Thymus (tissue), 11 donors: ENCODE data around the gene HECW1. TPM values are rescaled to one million over a fixed set of nuclear protein-coding genes. Genes with fewer than 3 reads are reported as not detected.

Experiments
- DNase-seq, 9 donors: peaks; one replicate each; pipeline ENCODE4 v3.0.0-alpha.2; 2013; ENCODE audit warnings: low spot score in 9 of 9, low read depth in 6 of 9, missing footprints in 1 of 9
- H3K27ac ChIP-seq, 2 donors: one replicate each; pipeline ENCODE4 v1.5.1; 2013; ENCODE audit warnings: control low read depth in 1 of 2, low read depth in 1 of 2, low read length in 1 of 2, mild to moderate bottlenecking in 1 of 2, moderate library complexity in 1 of 2
- H3K27me3 ChIP-seq, 2 donors: one replicate each; pipeline ENCODE4 v1.5.1; 2013; ENCODE audit warnings: low read length in 1 of 2; ENCODE audit not compliant: control insufficient read depth in 2 of 2, insufficient read depth in 1 of 2
- H3K36me3 ChIP-seq, 2 donors: one replicate each; pipeline ENCODE4 v1.5.1; 2013; ENCODE audit warnings: low read length in 1 of 2, mild to moderate bottlenecking in 1 of 2, moderate library complexity in 1 of 2; ENCODE audit not compliant: control insufficient read depth in 2 of 2, insufficient read depth in 2 of 2
- H3K4me1 ChIP-seq, 2 donors: one replicate each; pipeline ENCODE4 v1.5.1; 2013; ENCODE audit warnings: low read length in 2 of 2; ENCODE audit not compliant: control insufficient read depth in 2 of 2, insufficient read depth in 2 of 2
- H3K4me3 ChIP-seq, 2 donors: one replicate each; pipeline ENCODE4 v1.5.1; 2013; ENCODE audit warnings: low read length in 2 of 2, control low read depth in 1 of 2, mild to moderate bottlenecking in 1 of 2
- H3K9me3 ChIP-seq, 2 donors: one replicate each; pipeline ENCODE4 v1.5.1; 2013; ENCODE audit warnings: low read length in 1 of 2, mild to moderate bottlenecking in 1 of 2; ENCODE audit not compliant: control insufficient read depth in 2 of 2, insufficient read depth in 1 of 2
- WGBS: extraction: QIAGEN DNeasy Blood & Tissue Kit; methylation state at CpG from one replicate; pipeline ENCODE4 v1.1.7; 2013; 5-methylcytosine and 5-hydroxymethylcytosine counted together
- polyA plus RNA-seq: library from polyadenylated mRNA; stranded (reverse); fragments of 200-250 nt; gene quantifications from one replicate; pipeline ENCODE4 v1.2.3, GENCODE V29; 2013
- total RNA-seq: library from RNA; stranded (reverse); fragments of 120-200 nt; gene quantifications from one replicate; pipeline ENCODE4 v1.2.4, GENCODE V29; 2013
- donor health status: healthy.

Gene HECW1
- total and polyA plus RNA-seq, 2 donors, result 0.05 to 0.23 TPM

DNA sequence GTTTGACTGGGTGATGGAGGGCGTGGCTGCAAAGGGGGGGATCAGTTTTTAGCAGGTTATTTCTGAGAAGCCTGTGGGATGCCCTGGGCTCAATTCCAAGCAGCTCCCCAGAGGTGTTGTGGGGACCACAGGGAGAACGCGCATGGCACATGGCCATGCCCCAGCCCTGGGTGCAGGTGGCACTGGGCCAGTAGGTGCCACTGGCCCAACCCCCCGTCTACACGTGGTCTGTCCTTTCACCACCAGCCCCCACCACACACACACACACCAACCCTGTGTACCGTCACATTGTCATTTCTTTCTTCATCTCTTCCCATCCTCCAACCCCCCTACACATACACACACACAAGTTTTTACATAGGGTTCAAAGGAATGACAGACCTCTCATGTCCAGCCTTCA is 355.4 kb downstream of the HECW1 start:
- H3K36me3 ChIP-seq, result no peaks in the 10 kb centered on the region
- H3K9me3 ChIP-seq, result no peaks in the 10 kb centered on the region
- H3K27ac ChIP-seq, result no peak overlapping the region
- WGBS, result 95% methylated on average over 6 of the region's 6 CpGs
- DNase-seq, result no peak
- no peak overlapping the region for H3K4me3 ChIP-seq
- peaks cover 0 to 4% of the 10 kb centered on the region in 2 donors for H3K27me3 ChIP-seq
- no peaks in the 10 kb centered on the region for H3K4me1 ChIP-seq

DNA sequence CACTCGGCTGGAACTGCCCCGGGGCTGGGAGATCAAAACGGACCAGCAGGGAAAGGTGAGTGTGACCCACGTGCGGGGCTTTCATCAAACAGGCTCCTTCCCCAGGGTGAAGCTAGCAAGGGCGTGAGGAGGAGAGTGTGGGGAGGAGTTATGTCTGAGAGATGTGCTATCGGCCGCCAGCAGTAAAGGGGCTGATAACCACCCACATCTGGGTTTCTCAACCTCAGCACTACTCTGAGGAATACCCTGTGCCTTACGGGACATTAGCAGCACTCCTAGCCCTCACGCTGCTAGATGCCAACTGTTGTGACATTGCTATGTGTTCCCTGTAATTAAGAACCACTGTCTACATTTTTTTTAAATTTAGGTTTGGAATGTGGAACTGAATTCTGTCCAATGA is 356.6 kb downstream of the HECW1 start:
- Histone ChIP-seq H3K27ac (no peak overlapping the region), H3K36me3 (no peaks in the 10 kb centered on the region), H3K9me3 (no peaks in the 10 kb centered on the region), H3K4me3 (no peak overlapping the region), H3K4me1 (no peaks in the 10 kb centered on the region), H3K27me3 (no peaks in the 10 kb centered on the region)
- DNase-seq, result no peak
- 96% methylated on average over 10 of the region's 10 CpGs for WGBS

DNA sequence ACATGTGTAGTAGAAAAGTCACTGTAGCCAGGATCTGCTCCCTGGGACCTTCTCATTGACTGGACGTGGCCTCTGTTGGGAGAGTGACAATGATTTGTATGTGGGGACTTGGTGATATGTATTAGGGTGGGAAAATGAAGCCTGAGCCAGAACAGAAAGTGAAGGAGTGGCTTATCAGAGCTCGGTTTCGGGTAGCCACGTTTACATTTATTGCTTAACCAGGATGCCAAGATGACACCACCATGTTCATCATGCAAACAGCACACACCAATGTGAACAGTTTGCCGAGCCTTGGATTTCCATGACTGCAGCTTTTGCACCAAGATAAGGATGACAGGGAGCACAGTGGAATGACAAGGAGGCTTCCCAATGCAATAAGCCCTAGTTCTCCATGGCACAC is 357.7 kb downstream of the HECW1 start:
- no peaks in the 10 kb centered on the region for H3K9me3 ChIP-seq
- H3K27ac ChIP-seq, result no peak overlapping the region
- no peaks in the 10 kb centered on the region for H3K27me3 ChIP-seq
- no peaks in the 10 kb centered on the region for H3K36me3 ChIP-seq
- H3K4me1 ChIP-seq, result no peaks in the 10 kb centered on the region
- no peak overlapping the region for H3K4me3 ChIP-seq
- DNase-seq, result no peak
- 90% methylated on average over 5 of the region's 5 CpGs for WGBS

DNA sequence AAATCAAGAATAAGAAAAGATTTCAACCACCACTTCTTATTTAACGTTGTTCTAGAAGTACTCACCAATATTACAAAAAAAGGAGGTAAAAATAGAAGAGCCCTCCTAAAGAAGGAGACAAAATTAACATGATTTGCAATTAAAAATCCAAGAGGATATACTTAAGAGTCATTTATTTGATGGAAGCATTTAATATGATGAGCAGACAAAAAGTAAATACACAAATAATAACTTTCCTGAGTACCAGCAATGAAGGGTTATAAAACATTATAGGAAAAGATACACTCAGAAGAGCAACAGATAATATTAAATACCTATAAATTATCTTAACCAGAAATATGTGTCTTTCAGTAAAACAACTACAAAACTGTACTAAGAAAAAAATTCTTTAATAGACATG is 363.5 kb downstream of the HECW1 start:
- Histone ChIP-seq H3K27ac (no peak overlapping the region), H3K4me3 (no peak overlapping the region), H3K27me3 (no peaks in the 10 kb centered on the region), H3K36me3 (no peaks in the 10 kb centered on the region), H3K4me1 (no peaks in the 10 kb centered on the region), H3K9me3 (no peaks in the 10 kb centered on the region)
- DNase-seq, result no peak
- WGBS, result 95% methylated on average over 1 of the region's 1 CpG

DNA sequence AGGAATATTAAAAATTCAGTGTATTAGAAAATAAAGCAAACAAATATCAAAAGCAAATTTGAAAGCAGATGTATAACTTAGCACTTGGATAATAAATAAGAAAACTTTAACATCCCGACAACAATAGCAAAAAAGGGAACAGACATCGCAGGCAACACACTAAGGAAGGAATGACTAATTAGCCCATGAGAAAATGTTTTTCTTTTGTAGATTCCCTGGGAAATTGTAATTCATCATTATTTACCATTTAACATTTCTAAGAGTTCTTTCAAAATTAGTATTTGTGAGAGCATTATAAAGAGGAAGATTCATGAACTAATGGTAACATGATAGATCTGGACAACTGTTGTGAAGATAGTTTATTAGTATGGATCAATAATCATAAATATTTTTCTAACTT is 364.4 kb downstream of the HECW1 start:
- Histone ChIP-seq H3K27ac (no peak overlapping the region), H3K27me3 (no peaks in the 10 kb centered on the region), H3K4me1 (no peaks in the 10 kb centered on the region), H3K36me3 (no peaks in the 10 kb centered on the region), H3K9me3 (no peaks in the 10 kb centered on the region), H3K4me3 (no peak overlapping the region)
- DNase-seq, result no peak
- WGBS, result 92% methylated on average over 2 of the region's 2 CpGs

DNA sequence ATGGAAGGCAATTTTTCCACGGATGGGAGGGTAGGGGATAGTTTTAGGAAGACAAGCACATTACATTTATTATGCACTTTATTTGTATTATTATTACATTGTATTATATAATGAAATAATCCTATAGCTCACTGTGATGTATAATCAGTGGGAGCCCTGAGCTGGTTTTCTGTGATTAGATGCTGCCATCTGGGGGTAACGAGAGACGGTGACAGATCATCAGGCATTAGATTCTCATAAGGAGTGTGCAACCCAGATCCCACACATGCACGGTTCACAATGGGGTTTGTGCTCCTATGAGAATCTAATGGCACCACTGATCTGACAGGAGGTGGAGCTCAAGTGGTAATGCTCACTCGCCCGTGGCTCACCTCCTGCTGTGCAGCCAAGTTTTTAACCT is 366.6 kb downstream of the HECW1 start:
- H3K27me3 ChIP-seq, result no peaks in the 10 kb centered on the region
- WGBS, result 84% methylated on average over 6 of the region's 6 CpGs
- no peak for DNase-seq
- H3K27ac ChIP-seq, result no peak overlapping the region
- no peak overlapping the region for H3K4me3 ChIP-seq
- H3K4me1 ChIP-seq, result no peaks in the 10 kb centered on the region
- H3K9me3 ChIP-seq, result no peaks in the 10 kb centered on the region
- no peaks in the 10 kb centered on the region for H3K36me3 ChIP-seq

DNA sequence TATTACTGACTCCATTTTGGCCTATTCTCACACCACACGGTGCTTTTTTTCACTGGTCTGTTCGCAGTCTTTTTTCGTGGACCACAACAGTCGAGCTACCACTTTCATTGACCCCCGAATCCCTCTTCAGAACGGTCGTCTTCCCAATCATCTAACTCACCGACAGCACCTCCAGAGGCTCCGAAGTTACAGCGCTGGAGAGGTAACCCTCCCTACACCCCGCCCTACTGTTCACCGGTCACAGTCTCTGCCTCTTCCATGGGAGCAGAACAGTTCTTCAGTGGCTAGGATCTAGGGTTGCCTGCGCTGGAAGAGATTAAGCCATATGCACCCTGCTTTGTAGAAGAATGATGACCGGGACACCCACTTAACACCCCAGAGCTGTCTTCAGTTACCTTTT is 367.1 kb downstream of the HECW1 start:
- 93% methylated on average over 14 of the region's 14 CpGs for WGBS
- Histone ChIP-seq H3K4me1 (no peaks in the 10 kb centered on the region), H3K4me3 (no peak overlapping the region), H3K9me3 (no peaks in the 10 kb centered on the region), H3K27ac (no peak overlapping the region), H3K36me3 (no peaks in the 10 kb centered on the region), H3K27me3 (no peaks in the 10 kb centered on the region)
- DNase-seq, result no peak

DNA sequence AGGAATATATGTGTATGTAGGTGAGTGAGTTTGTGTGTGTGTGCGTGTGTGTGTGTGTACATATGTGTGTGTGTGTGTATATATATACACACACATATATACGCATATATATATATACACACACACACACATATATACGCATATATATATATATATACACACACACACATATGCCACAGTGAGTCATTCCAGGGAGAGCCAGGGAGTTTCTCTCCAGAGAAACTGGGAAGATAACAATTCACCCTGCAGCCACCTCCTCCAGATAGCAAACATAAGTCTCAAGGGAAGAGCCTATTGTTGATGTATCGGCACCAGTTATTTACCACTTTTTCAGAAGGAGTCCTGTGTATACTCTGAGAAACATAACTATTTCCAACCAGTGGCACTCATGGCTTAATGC is 368.1 kb downstream of the HECW1 start:
- Histone ChIP-seq H3K9me3 (no peaks in the 10 kb centered on the region), H3K27ac (no peak overlapping the region), H3K36me3 (no peaks in the 10 kb centered on the region), H3K4me3 (no peak overlapping the region), H3K4me1 (no peaks in the 10 kb centered on the region), H3K27me3 (no peaks in the 10 kb centered on the region)
- no peak for DNase-seq
- whole genome bisulfite sequencing, result 95% methylated on average over 4 of the region's 4 CpGs

DNA sequence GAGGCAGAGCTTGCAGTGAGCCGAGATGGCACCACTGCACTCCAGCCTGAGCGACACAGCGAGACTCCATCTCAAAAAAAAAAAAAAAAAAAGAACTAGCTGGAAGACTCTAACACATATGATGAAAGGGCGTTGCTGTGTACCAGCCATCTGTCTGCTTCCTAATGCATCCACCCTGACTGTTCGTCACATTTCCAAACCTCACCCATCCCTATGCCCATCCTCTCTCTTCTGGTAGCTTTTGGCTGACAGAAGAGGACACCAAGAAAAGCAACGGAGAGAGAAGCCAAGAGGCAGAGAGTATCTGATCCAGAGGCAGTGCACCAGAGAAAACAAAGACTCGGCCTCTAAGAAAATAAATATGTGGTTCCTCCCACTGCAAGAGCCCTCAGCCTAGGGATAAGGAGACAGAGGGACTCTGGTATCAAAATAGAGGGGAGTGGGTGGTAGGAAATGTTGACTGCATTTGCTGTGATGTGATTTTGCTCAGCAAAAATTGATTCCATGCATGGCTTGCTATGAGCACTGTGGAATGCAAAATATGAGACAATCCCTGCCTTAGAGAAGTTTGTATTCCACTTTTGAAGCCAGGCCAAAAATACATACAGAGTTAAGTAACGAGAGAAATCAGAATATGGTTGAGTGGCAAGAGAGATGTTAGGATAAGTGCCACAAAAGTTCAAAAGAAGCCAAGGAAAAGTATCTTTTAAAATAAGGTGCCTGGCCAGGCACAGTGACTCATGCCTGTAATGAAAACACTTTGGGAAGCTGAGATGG is 369.6 kb downstream of the HECW1 start:
- H3K9me3 ChIP-seq, result no peaks in the 10 kb centered on the region
- no peak overlapping the region for H3K27ac ChIP-seq
- WGBS, result 94% methylated on average over 8 of the region's 8 CpGs
- H3K27me3 ChIP-seq, result no peaks in the 10 kb centered on the region
- DNase-seq, result no peak
- H3K4me1 ChIP-seq, result no peaks in the 10 kb centered on the region
- H3K4me3 ChIP-seq, result no peak overlapping the region
- H3K36me3 ChIP-seq, result no peaks in the 10 kb centered on the region
